ENCODE data around the gene ZNF581.

DNA sequence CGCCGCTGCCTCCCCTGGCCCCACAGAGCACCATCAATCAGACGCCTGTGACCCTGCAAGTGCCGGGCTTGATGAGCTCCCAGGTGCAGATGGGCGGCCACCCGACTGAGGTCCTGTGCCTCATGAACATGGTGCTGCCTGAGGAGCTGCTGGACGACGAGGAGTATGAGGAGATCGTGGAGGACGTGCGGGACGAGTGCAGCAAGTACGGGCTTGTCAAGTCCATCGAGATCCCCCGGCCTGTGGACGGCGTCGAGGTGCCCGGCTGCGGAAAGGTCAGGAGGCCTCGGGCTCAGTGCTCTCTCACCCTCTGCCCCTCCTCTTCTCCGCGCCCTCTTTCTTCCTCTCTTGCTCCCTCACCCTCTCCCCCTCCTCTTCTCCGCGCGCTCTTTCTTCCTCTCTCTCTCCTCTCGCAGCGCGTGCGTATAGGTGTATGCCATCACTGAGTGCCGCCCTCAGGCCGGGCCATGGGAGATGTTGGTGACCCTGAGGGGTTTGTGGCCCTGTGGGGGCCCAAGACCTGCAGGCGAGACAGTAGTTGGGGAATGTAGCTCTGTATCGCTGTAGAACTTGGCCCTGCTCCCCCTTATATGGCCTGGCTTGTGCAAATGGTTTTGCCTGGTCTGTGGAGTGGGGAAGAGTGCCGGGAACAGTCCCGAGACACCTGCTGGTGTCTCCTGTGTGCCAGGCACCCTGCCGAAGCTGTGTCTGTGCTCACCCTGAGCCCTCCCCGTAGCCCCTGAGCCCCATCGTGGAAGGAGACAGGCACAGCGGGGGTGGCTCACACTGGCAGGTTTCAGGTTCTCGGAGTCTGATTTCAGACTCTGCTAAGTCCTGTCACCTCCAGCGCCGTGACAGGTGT, 26.2 kb downstream of the ZNF581 start:
- TF ChIP-seq FOXA1 (IDR thresholded peaks at IDR 0.05), result no peak
- TF ChIP-seq ZBTB33 (IDR thresholded peaks at IDR 0.05), result no peak
- no peak for TF ChIP-seq SP1 (IDR thresholded peaks at IDR 0.05)
- no peak for TF ChIP-seq HNF4G (IDR thresholded peaks at IDR 0.05)
- TF ChIP-seq TAF1 (conservative IDR thresholded peaks at IDR 0.05), result no peak
- TF ChIP-seq, protein P1, sequence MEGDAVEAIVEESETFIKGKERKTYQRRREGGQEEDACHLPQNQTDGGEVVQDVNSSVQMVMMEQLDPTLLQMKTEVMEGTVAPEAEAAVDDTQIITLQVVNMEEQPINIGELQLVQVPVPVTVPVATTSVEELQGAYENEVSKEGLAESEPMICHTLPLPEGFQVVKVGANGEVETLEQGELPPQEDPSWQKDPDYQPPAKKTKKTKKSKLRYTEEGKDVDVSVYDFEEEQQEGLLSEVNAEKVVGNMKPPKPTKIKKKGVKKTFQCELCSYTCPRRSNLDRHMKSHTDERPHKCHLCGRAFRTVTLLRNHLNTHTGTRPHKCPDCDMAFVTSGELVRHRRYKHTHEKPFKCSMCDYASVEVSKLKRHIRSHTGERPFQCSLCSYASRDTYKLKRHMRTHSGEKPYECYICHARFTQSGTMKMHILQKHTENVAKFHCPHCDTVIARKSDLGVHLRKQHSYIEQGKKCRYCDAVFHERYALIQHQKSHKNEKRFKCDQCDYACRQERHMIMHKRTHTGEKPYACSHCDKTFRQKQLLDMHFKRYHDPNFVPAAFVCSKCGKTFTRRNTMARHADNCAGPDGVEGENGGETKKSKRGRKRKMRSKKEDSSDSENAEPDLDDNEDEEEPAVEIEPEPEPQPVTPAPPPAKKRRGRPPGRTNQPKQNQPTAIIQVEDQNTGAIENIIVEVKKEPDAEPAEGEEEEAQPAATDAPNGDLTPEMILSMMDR (IDR thresholded peaks at IDR 0.05; ENCODE audit: low read depth, low read length, missing input control), result no peak
- no peak for TF ChIP-seq ATF3 (IDR thresholded peaks at IDR 0.05)

All from liver (tissue), 3 donors.